Adrenal gland (tissue), 12 donors: ENCODE results near the gene CTBP2. TPM values are rescaled to one million over a fixed set of nuclear protein-coding genes. Genes with fewer than 3 reads are reported as not detected.
A peak's percentile ranks its signal among the peaks of the same experiment; 100 is the strongest.

Source experiments
- DNase-seq, 7 donors: peaks; one replicate each; pipeline ENCODE4 v3.0.0-alpha.2; 2019 to 2020
- H3K27ac ChIP-seq, 5 donors: fragments of 200-600 bp; sonication (generic) in 4 of 5; 1 replicate in 3 of 5; 2 replicates in 2 of 5; pipeline versions ENCODE4 v1.5.1 to v1.8.0; 2016 to 2020; ENCODE audit warnings: mild to moderate bottlenecking in 1 of 5
- H3K27me3 ChIP-seq: fragments of 200-600 bp; 2 replicates; pipeline ENCODE4 v1.8.0; 2021
- H3K36me3 ChIP-seq, 2 donors: fragments of 200-600 bp; replicated peaks in 1 of 2; 1 replicate in 1 of 2; 2 replicates in 1 of 2; pipeline versions ENCODE4 v1.5.1 to v1.8.0; 2018 to 2022
- H3K4me1 ChIP-seq, 2 donors: fragments of 200-600 bp; replicated peaks in 1 of 2; 1 replicate in 1 of 2; 2 replicates in 1 of 2; pipeline versions ENCODE4 v1.5.1 to v1.8.0; 2018 to 2021
- H3K4me3 ChIP-seq, 4 donors: fragments of 200-600 bp; sonication (generic) in 3 of 4; one replicate each; pipeline ENCODE4 v1.5.1; 2016 to 2018
- H3K9me3 ChIP-seq, 3 donors: fragments of 200-600 bp; sonication (generic) in 1 of 3; replicated peaks in 1 of 3; 1 replicate in 2 of 3; 2 replicates in 1 of 3; pipeline versions ENCODE4 v1.5.1 to v1.8.0; 2016 to 2021
- POLR2A ChIP-seq, 2 donors: fragments of 450-650 bp; IDR thresholded peaks; one replicate each; pipeline ENCODE4 v1.6.1; 2017; ENCODE audit warnings: antibody characterized with exemption in 2 of 2, mild to moderate bottlenecking in 2 of 2, moderate library complexity in 1 of 2
- WGBS, 4 donors: extraction: QIAGEN DNeasy Blood & Tissue Kit in 2 of 4; methylation state at CpG; one replicate each; pipeline versions ENCODE4 v1.1.5 to v1.1.7; 2013 to 2017; 5-methylcytosine and 5-hydroxymethylcytosine counted together
- intact Hi-C, 2 donors: fragments of 100-400 bp; cut with DNase I; formaldehyde crosslinking; loops; one replicate each; pipeline versions ENCODE4 v1.14.1 to v1.15.0; 2022 to 2023
- polyA plus RNA-seq, 3 donors: library from polyadenylated mRNA; stranded (reverse); fragments of 200-250 nt in 2 of 3; fragments of 350-450 nt in 1 of 3; fragmentation: Illumina TruSeq in 1 of 3; extraction: RNeasy Lipid Tissue Mini Kit (QIAGEN cat#74804) in 1 of 3; gene quantifications; one replicate each; pipeline ENCODE4 v1.2.3, GENCODE V29; 2013 to 2014
- total RNA-seq, 9 donors: library from RNA; depleted of rRNA in 4 of 9; stranded (reverse); fragments of >200 nt in 4 of 9; fragments of 120-200 nt in 1 of 9; fragmentation: NEBNext Ultra II Directional in 1 of 9; extraction: Animal tissue kit (Norgen Biotek cat#: 25700) in 1 of 9; gene quantifications; one replicate each; pipeline versions ENCODE4 v1.1.0 to v1.2.4, GENCODE V29; 2013 to 2023
- TF ChIP-seq, protein P1 (sequence below), 6 experiments: fragments of 450-650 bp in 4 of 6; fragments of 200-600 bp in 2 of 6; sonication (generic) in 1 of 6; IDR thresholded peaks; 1 replicate in 5 of 6; 2 replicates in 1 of 6; pipeline versions ENCODE4 v1.5.1 to v1.8.0; 2016 to 2021; ENCODE audit warnings: antibody characterized with exemption in 6 of 6, mild to moderate bottlenecking in 2 of 6, moderate library complexity in 1 of 6
- donor health status: healthy with polysubstance abuse.
- donor health status: Bipolar disorder and iron deficiency.
- donor health status: DM: yes; HTN: yes; CAD: no.
- donor health status: DM: no; HTN: no; CAD: no.
- donor health status: DM: no; HTN: no; CAD: no.
- donor health status: DM: yes; HTN: yes; CAD: no.

The CTBP2 gene
- total and polyA plus RNA-seq, 12 donors: 25.3 to 66.5 (median 45.7) TPM

DNA sequence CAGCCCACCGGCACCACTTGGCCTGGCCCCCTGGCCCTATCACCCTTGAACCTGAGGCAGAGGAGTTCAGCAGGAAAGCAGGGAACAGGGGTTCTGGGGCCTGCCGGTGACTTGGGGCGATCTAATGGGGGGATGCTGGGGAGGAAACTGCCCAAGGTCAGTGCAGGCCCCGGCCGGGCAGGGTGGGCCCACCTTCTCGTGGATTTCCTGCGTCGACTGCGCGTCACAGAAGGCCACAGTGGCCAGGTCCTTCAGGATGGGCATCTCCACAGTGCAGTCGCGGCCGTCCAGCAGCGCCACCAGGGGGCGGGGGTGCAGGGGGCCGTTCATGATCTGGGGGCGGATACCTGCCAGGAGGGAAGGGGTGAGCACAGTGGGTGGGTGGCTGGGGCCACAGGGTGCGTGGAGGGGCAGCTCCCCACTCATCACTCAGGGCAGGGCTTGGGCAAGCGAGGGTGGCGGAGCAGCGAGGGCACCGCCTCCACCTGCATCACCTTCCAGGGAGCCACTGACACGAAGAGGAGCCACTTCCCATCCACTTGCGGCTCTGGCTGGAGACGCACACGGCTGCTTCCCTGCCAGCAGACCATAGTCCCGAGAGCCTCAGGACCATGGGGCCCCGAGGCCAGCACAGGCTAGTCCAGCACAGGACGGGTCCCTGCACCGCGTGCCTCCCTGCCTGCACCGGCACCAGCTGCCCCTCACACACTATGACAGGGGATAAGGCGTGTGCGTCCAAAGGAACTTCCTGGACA is 157.0 kb downstream of the CTBP2 start:
- H3K4me3 ChIP-seq: no peak overlapping the region
- TF ChIP-seq, protein P1, sequence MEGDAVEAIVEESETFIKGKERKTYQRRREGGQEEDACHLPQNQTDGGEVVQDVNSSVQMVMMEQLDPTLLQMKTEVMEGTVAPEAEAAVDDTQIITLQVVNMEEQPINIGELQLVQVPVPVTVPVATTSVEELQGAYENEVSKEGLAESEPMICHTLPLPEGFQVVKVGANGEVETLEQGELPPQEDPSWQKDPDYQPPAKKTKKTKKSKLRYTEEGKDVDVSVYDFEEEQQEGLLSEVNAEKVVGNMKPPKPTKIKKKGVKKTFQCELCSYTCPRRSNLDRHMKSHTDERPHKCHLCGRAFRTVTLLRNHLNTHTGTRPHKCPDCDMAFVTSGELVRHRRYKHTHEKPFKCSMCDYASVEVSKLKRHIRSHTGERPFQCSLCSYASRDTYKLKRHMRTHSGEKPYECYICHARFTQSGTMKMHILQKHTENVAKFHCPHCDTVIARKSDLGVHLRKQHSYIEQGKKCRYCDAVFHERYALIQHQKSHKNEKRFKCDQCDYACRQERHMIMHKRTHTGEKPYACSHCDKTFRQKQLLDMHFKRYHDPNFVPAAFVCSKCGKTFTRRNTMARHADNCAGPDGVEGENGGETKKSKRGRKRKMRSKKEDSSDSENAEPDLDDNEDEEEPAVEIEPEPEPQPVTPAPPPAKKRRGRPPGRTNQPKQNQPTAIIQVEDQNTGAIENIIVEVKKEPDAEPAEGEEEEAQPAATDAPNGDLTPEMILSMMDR (IDR thresholded peaks at IDR 0.05): no peak
- TF ChIP-seq POLR2A (IDR thresholded peaks at IDR 0.05): no peak
- WGBS, 4 donors: 77 to 87% (median 85%) methylated on average over 11 to 34 of the region's 34 CpGs
- peaks cover 55 to 73% of the 10 kb centered on the region in 2 donors for H3K4me1 ChIP-seq
- no peaks in the 10 kb centered on the region for H3K9me3 ChIP-seq
- H3K27me3 ChIP-seq: no peaks in the 10 kb centered on the region
- intact Hi-C loops: no loop called here
- H3K27ac ChIP-seq: peak overlapping the region in 2 of 5 donors; percentile 91 to 92
- DNase-seq: peak; percentile 2 to 57 (median 20)
- H3K36me3 ChIP-seq: peaks cover 0 to 17% of the 10 kb centered on the region in 2 donors

GRCh38 chr10:125002423-125003145 is 157.8 kb downstream of the CTBP2 start:
- intact Hi-C loops: no loop called here
- 49 to 70% (median 55%) methylated on average over 13 to 28 of the region's 28 CpGs for WGBS, 4 donors
- no peaks in the 10 kb centered on the region for H3K9me3 ChIP-seq
- H3K4me3 ChIP-seq: no peak overlapping the region
- peak; percentile 51 to 76 (median 69) for DNase-seq
- no peaks in the 10 kb centered on the region for H3K27me3 ChIP-seq
- TF ChIP-seq, protein P1 (IDR thresholded peaks at IDR 0.05): no peak
- TF ChIP-seq POLR2A (IDR thresholded peaks at IDR 0.05): no peak
- H3K36me3 ChIP-seq: peaks cover 0 to 25% of the 10 kb centered on the region in 2 donors
- H3K4me1 ChIP-seq: peaks cover 48 to 68% of the 10 kb centered on the region in 2 donors
- peak overlapping the region in 3 of 5 donors; percentile 73 to 92 (median 91) for H3K27ac ChIP-seq

- no peaks in the 10 kb centered on the region for H3K9me3 ChIP-seq
- peaks cover 0 to 30% of the 10 kb centered on the region in 2 donors for H3K36me3 ChIP-seq
- H3K27me3 ChIP-seq: no peaks in the 10 kb centered on the region
- intact Hi-C loops: no loop called here
- H3K4me3 ChIP-seq: no peak overlapping the region
- TF ChIP-seq, protein P1 (IDR thresholded peaks at IDR 0.05): no peak
- TF ChIP-seq POLR2A (IDR thresholded peaks at IDR 0.05): no peak
- peak overlapping the region in 3 of 5 donors; percentile 73 to 92 (median 91) for H3K27ac ChIP-seq
- WGBS, 4 donors: 67 to 76% (median 68%) methylated on average over 6 to 12 of the region's 12 CpGs
- H3K4me1 ChIP-seq: peaks cover 42 to 63% of the 10 kb centered on the region in 2 donors
- peak in 5 of 7 donors; percentile 16 to 37 (median 28) for DNase-seq
Observed at GRCh38 chr10:125002047-125002422, 158.3 kb downstream of the CTBP2 start.

- Histone ChIP-seq H3K9me3 (no peaks in the 10 kb centered on the region), H3K27me3 (no peaks in the 10 kb centered on the region), H3K4me1 (peaks cover 42 to 57% of the 10 kb centered on the region in 2 donors), H3K4me3 (peak overlapping the region in 1 of 4 donors; percentile 20), H3K27ac (peak overlapping the region in 4 of 5 donors; percentile 70 to 92 (median 82)), H3K36me3 (peaks cover 0 to 36% of the 10 kb centered on the region in 2 donors)
- intact Hi-C loops: no loop called here
- WGBS, 4 donors: 39 to 58% (median 54%) methylated on average over 5 to 21 of the region's 21 CpGs
- peak in 6 of 7 donors; percentile 16 to 59 (median 30) for DNase-seq
- TF ChIP-seq POLR2A (IDR thresholded peaks at IDR 0.05): no peak
- TF ChIP-seq, protein P1 (IDR thresholded peaks at IDR 0.05): peak in 1 of 6 experiments; percentile 39
Observed at GRCh38 chr10:125001313-125002046, 158.9 kb downstream of the CTBP2 start.
